ENCODE results near the gene RBBP7. TPM values are rescaled to one million over a fixed set of nuclear protein-coding genes. Genes with fewer than 3 reads are reported as not detected.

The RBBP7 gene
- total RNA-seq, 4 donors from 2014 or later = 80.5 to 89.3 (median 86.3) TPM

GRCh38 chrX:16826207-16826606 is 44.0 kb downstream of the RBBP7 start:
- H3K9me3 ChIP-seq = no peaks in the 10 kb centered on the region
- intact Hi-C loops (cut with DNase I) = no loop called here
- 77 to 80% methylated on average over 3 of the region's 3 CpGs for WGBS, 2 donors
- DNase-seq = no peak
- peaks cover 0 to 11% of the 10 kb centered on the region in 2 donors for H3K36me3 ChIP-seq
- no peaks in the 10 kb centered on the region for H3K27me3 ChIP-seq
- TF ChIP-seq CTCF (IDR thresholded peaks at IDR 0.05) (peak in 4 of 6 experiments; percentile 16 to 62 (median 50)), POLR2A (IDR thresholded peaks at IDR 0.05) (no peak)
- H3K4me1 ChIP-seq = peaks cover 0 to 6% of the 10 kb centered on the region in 2 donors
- H3K27ac ChIP-seq = no peak overlapping the region
- H3K4me3 ChIP-seq (replicated peaks in 1 of 3) = no peak overlapping the region

- DNase-seq = no peak
- Histone ChIP-seq H3K4me3 (replicated peaks in 1 of 3) (no peak overlapping the region), H3K4me1 (peaks cover 0 to 6% of the 10 kb centered on the region in 2 donors), H3K27me3 (no peaks in the 10 kb centered on the region), H3K36me3 (peaks cover 0 to 14% of the 10 kb centered on the region in 2 donors), H3K9me3 (no peaks in the 10 kb centered on the region), H3K27ac (no peak overlapping the region)
- WGBS, 2 donors = 86 to 93% methylated on average over 8 of the region's 8 CpGs
- intact Hi-C loops (cut with DNase I) = no loop called here
- TF ChIP-seq CTCF (IDR thresholded peaks at IDR 0.05) (no peak), POLR2A (IDR thresholded peaks at IDR 0.05) (no peak)
These were observed 44.7 kb downstream of the RBBP7 start for GRCh38 chrX:16825264-16826035.

- intact Hi-C loops (cut with DNase I) = no loop called here
- H3K36me3 ChIP-seq = peaks cover 0 to 19% of the 10 kb centered on the region in 2 donors
- no peaks in the 10 kb centered on the region for H3K27me3 ChIP-seq
- TF ChIP-seq POLR2A (IDR thresholded peaks at IDR 0.05) (no peak), CTCF (IDR thresholded peaks at IDR 0.05) (no peak)
- H3K4me1 ChIP-seq = peaks cover 0 to 3% of the 10 kb centered on the region in 2 donors
- no peak overlapping the region for H3K27ac ChIP-seq
- WGBS, 2 donors = 89 to 92% methylated on average over 2 of the region's 2 CpGs
- H3K9me3 ChIP-seq = no peaks in the 10 kb centered on the region
- H3K4me3 ChIP-seq (replicated peaks in 1 of 3) = no peak overlapping the region
- DNase-seq = no peak
These were observed 47.4 kb downstream of the RBBP7 start for GRCh38 chrX:16822723-16823122.

GRCh38 chrX:16819634-16820033 is 50.5 kb downstream of the RBBP7 start:
- TF ChIP-seq POLR2A (IDR thresholded peaks at IDR 0.05) (no peak), CTCF (IDR thresholded peaks at IDR 0.05) (no peak)
- 85 to 86% methylated on average over 5 of the region's 5 CpGs for WGBS, 2 donors
- intact Hi-C loops (cut with DNase I) = no loop called here
- no peaks in the 10 kb centered on the region for H3K27me3 ChIP-seq
- DNase-seq = no peak
- H3K27ac ChIP-seq = no peak overlapping the region
- no peaks in the 10 kb centered on the region for H3K4me1 ChIP-seq
- H3K36me3 ChIP-seq = peaks cover 0 to 19% of the 10 kb centered on the region in 2 donors
- no peak overlapping the region for H3K4me3 ChIP-seq (replicated peaks in 1 of 3)
- no peaks in the 10 kb centered on the region for H3K9me3 ChIP-seq

- H3K4me1 ChIP-seq = no peaks in the 10 kb centered on the region
- H3K27ac ChIP-seq = no peak overlapping the region
- intact Hi-C loops (cut with DNase I) = no loop called here
- H3K36me3 ChIP-seq = peaks cover 0 to 5% of the 10 kb centered on the region in 2 donors
- 96 to 100% methylated on average over 1 of the region's 1 CpG for WGBS, 2 donors
- H3K27me3 ChIP-seq = no peaks in the 10 kb centered on the region
- TF ChIP-seq CTCF (IDR thresholded peaks at IDR 0.05) (no peak), POLR2A (IDR thresholded peaks at IDR 0.05) (no peak)
- H3K9me3 ChIP-seq = no peaks in the 10 kb centered on the region
- DNase-seq = no peak
- no peak overlapping the region for H3K4me3 ChIP-seq (replicated peaks in 1 of 3)
These were observed 55.6 kb downstream of the RBBP7 start for GRCh38 chrX:16814597-16814996.

Measured in thyroid gland (tissue), 4 donors.